DOHH2 (cell line): Measurements from ENCODE around the gene PKD1L1.

ENCODE experiments used
- H3F3A ChIP-seq: fragments of 200-600 bp; sonication (generic), shearing (Covaris generic); 2 replicates; pipeline ENCODE4 v1.6.0; 2016; ENCODE audit warnings: antibody characterized with exemption, mild to moderate bottlenecking; ENCODE audit not compliant: control insufficient read depth, insufficient read depth
- H3K27ac ChIP-seq: fragments of 200-600 bp; sonication (generic); 2 replicates; pipeline ENCODE4 v1.5.1; 2014; ENCODE audit warnings: low read depth, mild to moderate bottlenecking, low read length, moderate library complexity
- H3K27me3 ChIP-seq: fragments of 200-600 bp; sonication (generic); 2 replicates; pipeline ENCODE4 v1.6.1; 2014; ENCODE audit warnings: mild to moderate bottlenecking, low read length, mixed read lengths; ENCODE audit not compliant: control insufficient read depth
- H3K36me3 ChIP-seq: fragments of 200-600 bp; sonication (generic); 2 replicates; pipeline ENCODE4 v1.6.1; 2014; ENCODE audit warnings: mild to moderate bottlenecking, low read length, moderate library complexity, mixed read lengths; ENCODE audit not compliant: control insufficient read depth
- H3K4me1 ChIP-seq: fragments of 200-600 bp; sonication (generic); 2 replicates; pipeline ENCODE4 v1.6.1; 2014; ENCODE audit warnings: mild to moderate bottlenecking, low read length, mixed read lengths; ENCODE audit not compliant: control insufficient read depth
- H3K4me2 ChIP-seq: fragments of 200-600 bp; sonication (generic); 2 replicates; pipeline ENCODE4 v1.6.0; 2014; ENCODE audit warnings: mild to moderate bottlenecking, low read length, moderate library complexity
- H3K4me3 ChIP-seq: fragments of 200-600 bp; sonication (generic); 2 replicates; pipeline ENCODE4 v1.5.1; 2014; ENCODE audit warnings: mild to moderate bottlenecking, low read length, mixed read lengths
- H3K79me2 ChIP-seq: fragments of 200-600 bp; sonication (generic); 2 replicates; pipeline ENCODE4 v1.6.1; 2014; ENCODE audit warnings: mild to moderate bottlenecking, low read length, mixed read lengths; ENCODE audit not compliant: control insufficient read depth
- H3K9me2 ChIP-seq: fragments of 200-600 bp; sonication (generic); replicated peaks from 2 replicates; pipeline ENCODE4 v1.6.1; 2014; ENCODE audit warnings: mild to moderate bottlenecking, low read length, mixed read lengths; ENCODE audit not compliant: control insufficient read depth
- H3K9me3 ChIP-seq: fragments of 200-600 bp; sonication (generic); 2 replicates; pipeline ENCODE4 v1.6.1; 2014; ENCODE audit warnings: antibody characterized with exemption, low read length, mixed read lengths; ENCODE audit not compliant: control insufficient read depth, insufficient read depth
- H4K20me1 ChIP-seq: fragments of 200-600 bp; sonication (generic); 2 replicates; pipeline ENCODE4 v1.6.0; 2014; ENCODE audit warnings: low read depth, mild to moderate bottlenecking, antibody characterized with exemption, low read length, moderate library complexity; ENCODE audit not compliant: control insufficient read depth, insufficient read depth
- EZH2phosphoT487 ChIP-seq: fragments of 200-600 bp; sonication (generic); IDR thresholded peaks from 2 replicates; pipeline ENCODE4 v1.6.1; 2017; ENCODE audit warnings: borderline replicate concordance, mild to moderate bottlenecking, antibody characterized with exemption, low read length, moderate library complexity, mixed read lengths
- TF ChIP-seq, protein P1 (sequence below): fragments of 200-600 bp; sonication (generic); IDR thresholded peaks from one replicate; pipeline ENCODE4 v1.5.1; 2014; ENCODE audit warnings: antibody characterized with exemption, mild to moderate bottlenecking, low read depth, low read length; ENCODE audit not compliant: poor library complexity, severe bottlenecking

Gene PKD1L1, protein sequence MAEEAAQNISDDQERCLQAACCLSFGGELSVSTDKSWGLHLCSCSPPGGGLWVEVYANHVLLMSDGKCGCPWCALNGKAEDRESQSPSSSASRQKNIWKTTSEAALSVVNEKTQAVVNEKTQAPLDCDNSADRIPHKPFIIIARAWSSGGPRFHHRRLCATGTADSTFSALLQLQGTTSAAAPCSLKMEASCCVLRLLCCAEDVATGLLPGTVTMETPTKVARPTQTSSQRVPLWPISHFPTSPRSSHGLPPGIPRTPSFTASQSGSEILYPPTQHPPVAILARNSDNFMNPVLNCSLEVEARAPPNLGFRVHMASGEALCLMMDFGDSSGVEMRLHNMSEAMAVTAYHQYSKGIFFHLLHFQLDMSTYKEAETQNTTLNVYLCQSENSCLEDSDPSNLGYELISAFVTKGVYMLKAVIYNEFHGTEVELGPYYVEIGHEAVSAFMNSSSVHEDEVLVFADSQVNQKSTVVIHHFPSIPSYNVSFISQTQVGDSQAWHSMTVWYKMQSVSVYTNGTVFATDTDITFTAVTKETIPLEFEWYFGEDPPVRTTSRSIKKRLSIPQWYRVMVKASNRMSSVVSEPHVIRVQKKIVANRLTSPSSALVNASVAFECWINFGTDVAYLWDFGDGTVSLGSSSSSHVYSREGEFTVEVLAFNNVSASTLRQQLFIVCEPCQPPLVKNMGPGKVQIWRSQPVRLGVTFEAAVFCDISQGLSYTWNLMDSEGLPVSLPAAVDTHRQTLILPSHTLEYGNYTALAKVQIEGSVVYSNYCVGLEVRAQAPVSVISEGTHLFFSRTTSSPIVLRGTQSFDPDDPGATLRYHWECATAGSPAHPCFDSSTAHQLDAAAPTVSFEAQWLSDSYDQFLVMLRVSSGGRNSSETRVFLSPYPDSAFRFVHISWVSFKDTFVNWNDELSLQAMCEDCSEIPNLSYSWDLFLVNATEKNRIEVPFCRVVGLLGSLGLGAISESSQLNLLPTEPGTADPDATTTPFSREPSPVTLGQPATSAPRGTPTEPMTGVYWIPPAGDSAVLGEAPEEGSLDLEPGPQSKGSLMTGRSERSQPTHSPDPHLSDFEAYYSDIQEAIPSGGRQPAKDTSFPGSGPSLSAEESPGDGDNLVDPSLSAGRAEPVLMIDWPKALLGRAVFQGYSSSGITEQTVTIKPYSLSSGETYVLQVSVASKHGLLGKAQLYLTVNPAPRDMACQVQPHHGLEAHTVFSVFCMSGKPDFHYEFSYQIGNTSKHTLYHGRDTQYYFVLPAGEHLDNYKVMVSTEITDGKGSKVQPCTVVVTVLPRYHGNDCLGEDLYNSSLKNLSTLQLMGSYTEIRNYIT (N-terminal part only)

DNA sequence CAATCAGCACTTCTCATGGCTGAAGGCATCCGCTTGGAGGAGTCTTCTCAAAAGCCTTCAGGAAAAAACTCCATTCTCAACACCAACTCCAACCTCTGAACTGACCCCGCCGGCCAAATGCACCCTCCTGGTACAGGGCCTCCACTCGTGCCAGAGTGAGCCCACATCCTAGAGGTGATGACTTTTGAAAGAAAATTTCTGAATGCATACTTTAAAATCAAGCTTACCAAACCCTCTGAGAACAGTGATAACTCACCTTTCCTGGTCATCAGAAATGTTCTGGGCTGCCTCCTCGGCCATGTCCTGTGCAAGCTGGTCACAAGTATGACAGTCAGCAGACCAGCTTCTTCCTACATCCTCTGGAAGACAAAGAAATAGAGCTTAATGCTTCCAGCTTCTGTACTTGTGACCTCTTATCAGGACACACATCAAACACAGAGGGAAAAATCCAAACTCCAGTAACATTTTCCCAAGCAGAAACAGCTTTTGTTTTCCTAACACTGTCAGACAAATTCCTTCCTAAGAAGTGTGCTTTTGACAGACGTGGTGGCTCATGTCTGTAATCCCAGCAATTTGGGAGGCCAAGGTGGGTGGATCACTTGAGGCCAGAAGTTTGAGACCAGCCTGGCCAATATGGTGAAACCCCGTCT, at the start of gene PKD1L1:
PKD1L1 (minus strand) TSS at position 326 of the 650 bp plus-strand sequence; CDS start at position 300, 26 bp downstream.
- Histone ChIP-seq H3K79me2 (no peaks in the 10 kb centered on the region), H3K4me1 (no peaks in the 10 kb centered on the region), H3K36me3 (no peaks in the 10 kb centered on the region), H3K27ac (no peak within 1 kb of the TSS), H3F3A (no peaks in the 10 kb centered on the region), H3K9me3 (no peaks in the 10 kb centered on the region), H3K9me2 (no peaks in the 10 kb centered on the region), H3K27me3 (no peaks in the 10 kb centered on the region), H3K4me2 (no peak within 1 kb of the TSS), H4K20me1 (no peaks in the 10 kb centered on the region), H3K4me3 (no peak within 1 kb of the TSS)
- TF ChIP-seq EZH2phosphoT487: no peak

DNA sequence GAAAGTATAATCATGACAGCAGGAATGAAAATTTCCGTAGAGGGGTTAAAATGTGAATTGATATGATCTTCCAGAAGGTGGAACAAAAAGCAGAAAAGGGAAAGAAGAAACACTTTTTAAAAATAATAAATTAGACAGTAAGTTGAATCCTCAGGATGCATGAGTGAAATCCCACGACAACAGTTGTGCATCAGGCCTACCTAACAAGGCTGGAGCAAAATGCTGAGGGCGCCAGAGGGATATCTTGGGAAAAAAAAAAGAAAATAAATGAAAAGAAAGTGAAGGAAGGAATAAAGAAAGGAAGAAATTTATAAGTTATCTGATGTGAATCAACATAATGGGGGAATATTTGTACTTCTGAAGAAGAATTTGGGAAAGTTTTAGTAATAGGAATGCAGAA, 44.2 kb upstream of the PKD1L1 start:
- Histone ChIP-seq H3F3A (peaks cover 6% of the 10 kb centered on the region), H3K9me2 (no peaks in the 10 kb centered on the region), H3K4me2 (peak overlapping the region; percentile 86), H3K4me3 (peak overlapping the region; percentile 82), H3K27ac (peak overlapping the region; percentile 71), H4K20me1 (no peaks in the 10 kb centered on the region), H3K79me2 (no peaks in the 10 kb centered on the region), H3K36me3 (no peaks in the 10 kb centered on the region), H3K4me1 (peaks cover 17% of the 10 kb centered on the region), H3K9me3 (no peaks in the 10 kb centered on the region), H3K27me3 (no peaks in the 10 kb centered on the region)
- TF ChIP-seq, protein P1, sequence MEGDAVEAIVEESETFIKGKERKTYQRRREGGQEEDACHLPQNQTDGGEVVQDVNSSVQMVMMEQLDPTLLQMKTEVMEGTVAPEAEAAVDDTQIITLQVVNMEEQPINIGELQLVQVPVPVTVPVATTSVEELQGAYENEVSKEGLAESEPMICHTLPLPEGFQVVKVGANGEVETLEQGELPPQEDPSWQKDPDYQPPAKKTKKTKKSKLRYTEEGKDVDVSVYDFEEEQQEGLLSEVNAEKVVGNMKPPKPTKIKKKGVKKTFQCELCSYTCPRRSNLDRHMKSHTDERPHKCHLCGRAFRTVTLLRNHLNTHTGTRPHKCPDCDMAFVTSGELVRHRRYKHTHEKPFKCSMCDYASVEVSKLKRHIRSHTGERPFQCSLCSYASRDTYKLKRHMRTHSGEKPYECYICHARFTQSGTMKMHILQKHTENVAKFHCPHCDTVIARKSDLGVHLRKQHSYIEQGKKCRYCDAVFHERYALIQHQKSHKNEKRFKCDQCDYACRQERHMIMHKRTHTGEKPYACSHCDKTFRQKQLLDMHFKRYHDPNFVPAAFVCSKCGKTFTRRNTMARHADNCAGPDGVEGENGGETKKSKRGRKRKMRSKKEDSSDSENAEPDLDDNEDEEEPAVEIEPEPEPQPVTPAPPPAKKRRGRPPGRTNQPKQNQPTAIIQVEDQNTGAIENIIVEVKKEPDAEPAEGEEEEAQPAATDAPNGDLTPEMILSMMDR: no peak
- TF ChIP-seq EZH2phosphoT487: no peak

DNA sequence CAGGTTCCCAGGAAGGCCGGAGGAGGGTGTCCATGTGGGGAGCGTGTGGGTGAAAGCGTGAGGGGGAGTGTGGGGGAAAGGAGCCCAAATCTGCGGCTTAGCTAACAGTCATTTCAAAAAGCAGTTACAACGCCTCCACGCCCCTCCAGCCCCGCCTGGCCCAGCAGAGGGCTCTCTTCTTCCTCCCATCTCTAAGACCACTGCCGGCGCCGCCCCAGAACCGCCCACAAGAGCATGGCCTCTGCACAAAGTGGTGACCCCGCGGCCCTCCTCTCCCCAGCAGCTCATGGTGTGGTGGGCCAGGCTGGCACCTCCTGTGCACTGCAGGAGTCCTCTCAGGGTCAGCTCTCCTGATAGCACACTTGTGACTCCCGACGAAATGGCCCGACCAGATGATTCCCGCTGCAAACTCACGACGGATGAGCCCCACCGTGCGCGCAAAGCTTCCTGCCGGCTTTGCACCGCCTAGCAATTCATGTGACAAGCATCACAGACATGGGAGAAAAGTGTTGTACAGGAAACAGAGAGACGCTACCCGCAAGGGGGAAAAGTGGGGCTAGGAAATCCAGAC, 43.6 kb upstream of the PKD1L1 start:
- Histone ChIP-seq H3K4me1 (peaks cover 17% of the 10 kb centered on the region), H3K4me3 (peak overlapping the region; percentile 82)

More for the DNA sequence above, 43.6 kb upstream of the PKD1L1 start:
- Histone ChIP-seq H3K27ac (peak overlapping the region; percentile 71), H3K27me3 (no peaks in the 10 kb centered on the region), H3F3A (peaks cover 6% of the 10 kb centered on the region), H3K79me2 (no peaks in the 10 kb centered on the region), H3K36me3 (no peaks in the 10 kb centered on the region), H4K20me1 (no peaks in the 10 kb centered on the region), H3K4me2 (peak overlapping the region; percentile 86), H3K9me2 (no peaks in the 10 kb centered on the region), H3K9me3 (no peaks in the 10 kb centered on the region)
- TF ChIP-seq, protein P1: peak; percentile 81
- TF ChIP-seq EZH2phosphoT487: no peak
